ENCODE measurements around the gene UGT1A5. TPM values are rescaled to one million over a fixed set of nuclear protein-coding genes. Genes with fewer than 3 reads are reported as not detected.

Gene UGT1A5
- total RNA-seq, 1 experiment from 2014 or later, result not detected

DNA sequence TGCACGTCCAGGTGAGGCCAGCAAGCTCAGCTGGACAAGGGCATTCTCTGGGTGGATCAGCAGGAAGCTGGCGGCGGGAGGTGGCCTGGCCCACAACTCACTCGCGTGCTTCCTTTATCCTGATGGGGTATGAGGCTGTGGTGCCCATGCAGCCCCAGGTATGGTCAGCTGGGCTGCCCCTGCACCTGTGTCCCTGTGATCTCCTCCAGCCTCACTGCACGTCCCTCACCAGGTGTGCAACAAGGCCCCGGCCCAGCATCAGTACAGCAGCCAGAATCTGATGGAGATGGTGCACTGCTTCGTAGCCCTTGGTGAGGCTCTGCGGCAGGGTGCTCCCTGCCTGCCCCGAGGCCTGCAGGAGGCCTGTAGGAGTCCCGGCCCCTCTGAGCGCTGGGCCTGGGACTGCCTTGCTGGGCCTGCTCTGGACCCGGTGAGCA lies 83.0 kb downstream of the UGT1A5 start:
- no peak overlapping the region for H3K4me3 ChIP-seq (replicated peaks in 1 of 2; ENCODE audit: low read depth in 1 of 2, low read length in 2 of 2)
- ChIA-PET CTCF (no interaction called here), POLR2A (no interaction called here), RAD21 (ENCODE audit: low non-redundant PET in 1 of 2, low total read pairs in 2 of 2, uncharacterized antibody in 2 of 2, unreplicated experiment in 2 of 2) (no interaction called here)
- H3K27me3 ChIP-seq (ENCODE audit: insufficient read depth, low read length), result no peaks in the 10 kb centered on the region
- no peaks in the 10 kb centered on the region for H3K9me3 ChIP-seq (ENCODE audit: control insufficient read depth in 1 of 2, insufficient read depth in 1 of 2, low read depth in 1 of 2, low read length in 2 of 2)
- H2AFZ ChIP-seq (ENCODE audit: low read depth, low read length, poor library complexity, severe bottlenecking), result no peak overlapping the region
- no peaks in the 10 kb centered on the region for H3K36me3 ChIP-seq (ENCODE audit: control insufficient read depth in 1 of 2, insufficient read depth in 2 of 2, low read length in 2 of 2)
- no peak overlapping the region for H3K9ac ChIP-seq (ENCODE audit: low read length)
- DNase-seq (ENCODE audit: low read depth, low spot score), result no peak
- H3K27ac ChIP-seq (ENCODE audit: low read depth, low read length), result no peak overlapping the region
- no peaks in the 10 kb centered on the region for H3K4me1 ChIP-seq (ENCODE audit: control insufficient read depth in 1 of 2, insufficient read depth in 2 of 2, low read length in 2 of 2)
- ATAC-seq, result no peak
- no TSS peak for BruUV-seq (replicated peaks)
- no peaks in the 10 kb centered on the region for H3K79me2 ChIP-seq (ENCODE audit: insufficient read depth, low read length)
- intact Hi-C loops (cut with micrococcal nuclease), result no loop called here
- H3K9me2 ChIP-seq (ENCODE audit: insufficient read depth), result no peaks in the 10 kb centered on the region
- H4K20me1 ChIP-seq (ENCODE audit: insufficient read depth), result no peaks in the 10 kb centered on the region
- TF ChIP-seq SIN3A (IDR thresholded peaks at IDR 0.05; ENCODE audit: low read depth), result no peak
- TF ChIP-seq, protein P1, sequence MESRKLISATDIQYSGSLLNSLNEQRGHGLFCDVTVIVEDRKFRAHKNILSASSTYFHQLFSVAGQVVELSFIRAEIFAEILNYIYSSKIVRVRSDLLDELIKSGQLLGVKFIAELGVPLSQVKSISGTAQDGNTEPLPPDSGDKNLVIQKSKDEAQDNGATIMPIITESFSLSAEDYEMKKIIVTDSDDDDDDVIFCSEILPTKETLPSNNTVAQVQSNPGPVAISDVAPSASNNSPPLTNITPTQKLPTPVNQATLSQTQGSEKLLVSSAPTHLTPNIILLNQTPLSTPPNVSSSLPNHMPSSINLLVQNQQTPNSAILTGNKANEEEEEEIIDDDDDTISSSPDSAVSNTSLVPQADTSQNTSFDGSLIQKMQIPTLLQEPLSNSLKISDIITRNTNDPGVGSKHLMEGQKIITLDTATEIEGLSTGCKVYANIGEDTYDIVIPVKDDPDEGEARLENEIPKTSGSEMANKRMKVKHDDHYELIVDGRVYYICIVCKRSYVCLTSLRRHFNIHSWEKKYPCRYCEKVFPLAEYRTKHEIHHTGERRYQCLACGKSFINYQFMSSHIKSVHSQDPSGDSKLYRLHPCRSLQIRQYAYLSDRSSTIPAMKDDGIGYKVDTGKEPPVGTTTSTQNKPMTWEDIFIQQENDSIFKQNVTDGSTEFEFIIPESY (IDR thresholded peaks at IDR 0.05; ENCODE audit: extremely low read depth, insufficient replicate concordance, low read length), result no peak
- no peak for TF ChIP-seq EZH2 (IDR thresholded peaks at IDR 0.05)
- TF ChIP-seq, protein P2, sequence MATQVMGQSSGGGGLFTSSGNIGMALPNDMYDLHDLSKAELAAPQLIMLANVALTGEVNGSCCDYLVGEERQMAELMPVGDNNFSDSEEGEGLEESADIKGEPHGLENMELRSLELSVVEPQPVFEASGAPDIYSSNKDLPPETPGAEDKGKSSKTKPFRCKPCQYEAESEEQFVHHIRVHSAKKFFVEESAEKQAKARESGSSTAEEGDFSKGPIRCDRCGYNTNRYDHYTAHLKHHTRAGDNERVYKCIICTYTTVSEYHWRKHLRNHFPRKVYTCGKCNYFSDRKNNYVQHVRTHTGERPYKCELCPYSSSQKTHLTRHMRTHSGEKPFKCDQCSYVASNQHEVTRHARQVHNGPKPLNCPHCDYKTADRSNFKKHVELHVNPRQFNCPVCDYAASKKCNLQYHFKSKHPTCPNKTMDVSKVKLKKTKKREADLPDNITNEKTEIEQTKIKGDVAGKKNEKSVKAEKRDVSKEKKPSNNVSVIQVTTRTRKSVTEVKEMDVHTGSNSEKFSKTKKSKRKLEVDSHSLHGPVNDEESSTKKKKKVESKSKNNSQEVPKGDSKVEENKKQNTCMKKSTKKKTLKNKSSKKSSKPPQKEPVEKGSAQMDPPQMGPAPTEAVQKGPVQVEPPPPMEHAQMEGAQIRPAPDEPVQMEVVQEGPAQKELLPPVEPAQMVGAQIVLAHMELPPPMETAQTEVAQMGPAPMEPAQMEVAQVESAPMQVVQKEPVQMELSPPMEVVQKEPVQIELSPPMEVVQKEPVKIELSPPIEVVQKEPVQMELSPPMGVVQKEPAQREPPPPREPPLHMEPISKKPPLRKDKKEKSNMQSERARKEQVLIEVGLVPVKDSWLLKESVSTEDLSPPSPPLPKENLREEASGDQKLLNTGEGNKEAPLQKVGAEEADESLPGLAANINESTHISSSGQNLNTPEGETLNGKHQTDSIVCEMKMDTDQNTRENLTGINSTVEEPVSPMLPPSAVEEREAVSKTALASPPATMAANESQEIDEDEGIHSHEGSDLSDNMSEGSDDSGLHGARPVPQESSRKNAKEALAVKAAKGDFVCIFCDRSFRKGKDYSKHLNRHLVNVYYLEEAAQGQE (IDR thresholded peaks at IDR 0.05; ENCODE audit: low read depth), result no peak
- no peak for TF ChIP-seq CBX3 (IDR thresholded peaks at IDR 0.05; ENCODE audit: low read depth)
- TF ChIP-seq ZFX (IDR thresholded peaks at IDR 0.05), result no peak
- no peak for TF ChIP-seq POLR2A (IDR thresholded peaks at IDR 0.05; ENCODE audit: borderline replicate concordance, extremely low read depth, insufficient read depth, insufficient read length)
- TF ChIP-seq EZH2phosphoT487 (IDR thresholded peaks at IDR 0.05; ENCODE audit: borderline replicate concordance), result no peak
- TF ChIP-seq ELF1 (IDR thresholded peaks at IDR 0.05; ENCODE audit: borderline replicate concordance, low read depth), result no peak
- no peak for TF ChIP-seq YY1 (IDR thresholded peaks at IDR 0.05; ENCODE audit: extremely low read depth, insufficient replicate concordance, low read depth, low read length)
- TF ChIP-seq, protein P3, sequence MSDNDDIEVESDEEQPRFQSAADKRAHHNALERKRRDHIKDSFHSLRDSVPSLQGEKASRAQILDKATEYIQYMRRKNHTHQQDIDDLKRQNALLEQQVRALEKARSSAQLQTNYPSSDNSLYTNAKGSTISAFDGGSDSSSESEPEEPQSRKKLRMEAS (IDR thresholded peaks at IDR 0.05), result no peak
- TF ChIP-seq SRF (IDR thresholded peaks at IDR 0.05; ENCODE audit: low read depth), result no peak
- TF ChIP-seq SP1 (IDR thresholded peaks at IDR 0.05; ENCODE audit: low read depth), result no peak
- TF ChIP-seq POLR2AphosphoS5 (IDR thresholded peaks at IDR 0.05; ENCODE audit: low read depth, low read length), result no peak
- no peak for TF ChIP-seq JUND (IDR thresholded peaks at IDR 0.05)
- TF ChIP-seq RAD21 (IDR thresholded peaks at IDR 0.05; ENCODE audit: low read depth), result no peak
- no peak overlapping the region for H3K4me2 ChIP-seq (ENCODE audit: low read length)

Data from HCT116 (cell line).